IMR-90 (cell line): Measurements from ENCODE around the gene SEC24B. TPM values are rescaled to one million over a fixed set of nuclear protein-coding genes. Genes with fewer than 3 reads are reported as not detected.

Source experiments
- ATAC-seq: fragments of 200-7000 bp; cut with Tn5 transposase; 2 replicates; pipeline ENCODE4 v1.9.1; 2020; ENCODE audit warnings: low read depth, mild to moderate bottlenecking, moderate library complexity
- BruUV-seq: library from RNA; stranded (reverse); fragments of 400-500 nt; replicated peaks from 2 replicates; lab custom pipeline; 2021; lab: Mats Ljungman, UMichigan
- CTCF ChIA-PET: fragments of 300-600 bp; formaldehyde crosslinking; extraction: SDS; loops from one replicate; lab custom pipeline; 2021; ENCODE audit warnings: antibody characterized with exemption; lab: Yijun Ruan, JAX
- POLR2A ChIA-PET: fragments of 300-600 bp; sonication (Branson Sonifier 250); formaldehyde crosslinking; loops from one replicate; lab custom pipeline; 2022; ENCODE audit warnings: antibody characterized with exemption; ENCODE audit not compliant: unreplicated experiment; lab: Charles Lee
- DNase-seq: peaks from one replicate; pipeline ENCODE4 v3.0.0; 2013
- H2AFZ ChIP-seq: replicated peaks from 2 replicates; pipeline ENCODE3; 2013; ENCODE audit warnings: low read length, mild to moderate bottlenecking; ENCODE audit not compliant: poor library complexity
- H2AK5ac ChIP-seq: 2 replicates; pipeline ENCODE4 v1.6.1; 2013; ENCODE audit warnings: low read depth, low read length, inconsistent platforms
- H2AK9ac ChIP-seq: replicated peaks from 2 replicates; pipeline ENCODE3; 2013; ENCODE audit warnings: mild to moderate bottlenecking, low read depth, low read length, moderate library complexity; ENCODE audit not compliant: poor library complexity
- H2BK120ac ChIP-seq: 2 replicates; pipeline ENCODE4 v1.6.1; 2013; ENCODE audit warnings: low read depth, low read length, inconsistent platforms
- H2BK15ac ChIP-seq: 3 replicates; pipeline ENCODE4 v1.6.1; 2013; ENCODE audit warnings: low read depth, low read length, inconsistent platforms
- H2BK20ac ChIP-seq: 2 replicates; pipeline ENCODE4 v1.6.1; 2013; ENCODE audit warnings: low read depth, mild to moderate bottlenecking, inconsistent platforms, low read length, moderate library complexity
- H2BK5ac ChIP-seq: 2 replicates; pipeline ENCODE4 v1.6.1; 2013; ENCODE audit warnings: mild to moderate bottlenecking, low read depth, low read length, inconsistent platforms; ENCODE audit not compliant: poor library complexity, severe bottlenecking
- H3K14ac ChIP-seq: replicated peaks from 2 replicates; pipeline ENCODE4 v1.6.1; 2013; ENCODE audit warnings: low read depth, low read length, inconsistent platforms
- H3K18ac ChIP-seq: 2 replicates; pipeline ENCODE4 v1.6.1; 2013; ENCODE audit warnings: low read depth, low read length, control low read depth
- H3K23ac ChIP-seq: 2 replicates; pipeline ENCODE4 v1.6.1; 2013; ENCODE audit warnings: low read depth, low read length, inconsistent platforms
- H3K27ac ChIP-seq: 2 replicates; pipeline ENCODE4 v1.5.1; 2013; ENCODE audit warnings: mild to moderate bottlenecking, control low read depth, low read length; ENCODE audit not compliant: insufficient read depth
- H3K27me3 ChIP-seq: 2 replicates; pipeline ENCODE4 v1.6.1; 2013; ENCODE audit warnings: low read length; ENCODE audit not compliant: control insufficient read depth, insufficient read depth
- H3K36me3 ChIP-seq: 2 replicates; pipeline ENCODE4 v1.6.1; 2013; ENCODE audit warnings: low read length, mixed read lengths; ENCODE audit not compliant: control insufficient read depth, insufficient read depth
- H3K4ac ChIP-seq: 2 replicates; pipeline ENCODE4 v1.6.1; 2013; ENCODE audit warnings: low read depth, low read length, inconsistent platforms
- H3K4me1 ChIP-seq: 2 replicates; pipeline ENCODE4 v1.6.1; 2013; ENCODE audit warnings: low read length, mixed read lengths; ENCODE audit not compliant: control insufficient read depth, insufficient read depth
- H3K4me2 ChIP-seq: 2 replicates; pipeline ENCODE4 v1.6.1; 2013; ENCODE audit warnings: low read depth, mild to moderate bottlenecking, control low read depth, low read length, moderate library complexity
- H3K4me3 ChIP-seq: 2 replicates; pipeline ENCODE4 v1.5.1; 2013; ENCODE audit warnings: low read depth, mild to moderate bottlenecking, control low read depth, low read length, moderate library complexity; ENCODE audit not compliant: insufficient read depth
- H3K56ac ChIP-seq: 2 replicates; pipeline ENCODE4 v1.6.1; 2013; ENCODE audit warnings: low read length, inconsistent platforms; ENCODE audit not compliant: insufficient read depth; ENCODE audit errors: extremely low read depth
- H3K79me1 ChIP-seq, 2 experiments: 2 replicates each; pipeline ENCODE4 v1.6.1; 2013; ENCODE audit warnings: low read length in 2 of 2, inconsistent platforms in 1 of 2, low read depth in 1 of 2
- H3K9ac ChIP-seq: 2 replicates; pipeline ENCODE4 v1.6.1; 2013; ENCODE audit warnings: low read depth, low read length, control low read depth
- H3K9me1 ChIP-seq: 2 replicates; pipeline ENCODE4 v1.6.1; 2013; ENCODE audit warnings: low read length, inconsistent platforms; ENCODE audit not compliant: insufficient read depth
- H3K9me3 ChIP-seq: 2 replicates; pipeline ENCODE4 v1.6.1; 2013; ENCODE audit warnings: low read length; ENCODE audit not compliant: control insufficient read depth, insufficient read depth
- H4K20me1 ChIP-seq: 2 replicates; pipeline ENCODE4 v1.6.1; 2013; ENCODE audit warnings: low read length, inconsistent platforms; ENCODE audit not compliant: insufficient read depth
- H4K5ac ChIP-seq: 2 replicates; pipeline ENCODE4 v1.6.1; 2013; ENCODE audit warnings: mild to moderate bottlenecking, low read depth, low read length, control low read depth
- H4K8ac ChIP-seq, 2 experiments: 2 replicates each; pipeline ENCODE4 v1.6.1; 2013; ENCODE audit warnings: low read depth in 2 of 2, low read length in 2 of 2, control low read depth in 1 of 2, inconsistent platforms in 1 of 2
- H4K91ac ChIP-seq: 2 replicates; pipeline ENCODE4 v1.6.1; 2013; ENCODE audit warnings: low read depth, low read length, inconsistent platforms; ENCODE audit not compliant: insufficient read depth
- FOS ChIP-seq: fragments of 150-350 bp; IDR thresholded peaks from 2 replicates; pipeline ENCODE4 v1.6.1; 2016; ENCODE audit warnings: low read depth, low read length
- MAFK ChIP-seq: IDR thresholded peaks from 2 replicates; pipeline ENCODE4 v1.6.1; 2012; ENCODE audit warnings: low read depth, low read length, improper control_type of control experiment
- MAZ ChIP-seq: IDR thresholded peaks from 2 replicates; pipeline ENCODE4 v1.6.1; 2012; ENCODE audit warnings: low read depth, mild to moderate bottlenecking, low read length, improper control_type of control experiment, moderate library complexity, borderline replicate concordance
- RAD21 ChIP-seq: IDR thresholded peaks from 2 replicates; pipeline ENCODE4 v1.6.1; 2012; ENCODE audit warnings: low read length, improper control_type of control experiment
- RCOR1 ChIP-seq: IDR thresholded peaks from 2 replicates; pipeline ENCODE4 v1.6.1; 2012; ENCODE audit warnings: mild to moderate bottlenecking, low read length, improper control_type of control experiment; ENCODE audit not compliant: insufficient replicate concordance
- RFX5 ChIP-seq: IDR thresholded peaks from 2 replicates; pipeline ENCODE4 v1.8.0; 2012; ENCODE audit warnings: low read depth, mild to moderate bottlenecking, low read length, moderate library complexity
- WGBS, 2 experiments: methylation state at CpG; one replicate each; pipeline versions ENCODE4 v1.1.5 to v1.1.7; 2013; ENCODE audit warnings: missing lambda C conversion rate in 2 of 2; ENCODE audit not compliant: insufficient read length in 1 of 2; ENCODE audit errors: extremely low coverage in 2 of 2; 5-methylcytosine and 5-hydroxymethylcytosine counted together
- dilution Hi-C: fragments of 300-500 bp; cut with HindIII; formaldehyde crosslinking; loops from one replicate; pipeline ENCODE4 v1.14.3; 2018; ENCODE audit warnings: low sequenced_read_pairs; ENCODE audit not compliant: unreplicated experiment
- in situ Hi-C: fragments of 300-500 bp; cut with MboI; formaldehyde crosslinking; loops from 3 replicates; pipeline ENCODE4 v1.14.3; 2019; ENCODE audit warnings: low sequenced_read_pairs, inconsistent platforms, mixed read lengths
- intact Hi-C: fragments of 100-400 bp; cut with micrococcal nuclease; formaldehyde crosslinking; loops from 2 replicates; pipeline ENCODE4 v1.10.0; 2022
- polyA plus RNA-seq, 3 experiments: library from polyadenylated mRNA; depleted of rRNA; stranded (reverse); fragments of >200 nt; gene quantifications; 2 replicates each; pipeline ENCODE4 v1.2.3, GENCODE V29; 2012; ENCODE audit warnings: low replicate concordance in 1 of 3
- total RNA-seq: library from RNA; depleted of rRNA; stranded (reverse); fragments of >200 nt; gene quantifications from 2 replicates; pipeline ENCODE4 v1.2.3, GENCODE V29; 2012

SEC24B gene
- total and polyA plus RNA-seq, 2 of the 4 experiments (the other 2 are of a cell fraction) = 19.0 to 27.4 TPM

DNA sequence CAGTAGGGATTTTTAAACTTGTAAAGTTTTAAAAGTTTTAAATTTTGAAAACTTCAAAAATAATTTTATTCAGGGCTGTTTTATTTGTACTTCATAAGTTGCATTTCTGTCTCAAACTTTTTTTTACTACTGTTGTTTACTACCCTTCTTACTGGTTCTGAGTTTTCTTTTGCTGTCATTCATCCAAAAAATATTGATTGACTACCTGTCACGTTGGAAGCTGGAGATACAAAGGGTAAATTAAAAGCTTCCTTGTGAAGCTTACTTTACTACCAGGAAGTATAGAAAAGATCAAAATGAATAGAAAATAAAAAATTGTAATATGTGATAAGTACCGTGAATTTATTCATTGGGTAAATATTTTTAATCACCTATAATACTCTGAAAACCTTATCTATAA lies 77.1 kb downstream of the SEC24B start:
- H3K56ac ChIP-seq = no peak overlapping the region
- H4K8ac ChIP-seq = no peak overlapping the region
- H3K36me3 ChIP-seq = peaks cover 29% of the 10 kb centered on the region
- H3K18ac ChIP-seq = no peak overlapping the region
- H3K9me3 ChIP-seq = no peaks in the 10 kb centered on the region
- H3K27ac ChIP-seq = no peak overlapping the region
- dilution Hi-C loops = no loop called here
- ATAC-seq (no peak), DNase-seq (no peak)
- no peak overlapping the region for H2BK20ac ChIP-seq
- H3K14ac ChIP-seq = no peak overlapping the region
- H3K9ac ChIP-seq = no peak overlapping the region
- H3K23ac ChIP-seq = no peak overlapping the region
- no peaks in the 10 kb centered on the region for H3K27me3 ChIP-seq
- WGBS, 2 experiments = no CpG with 5 or more reads among the region's 2 CpGs
- H2BK120ac ChIP-seq = no peak overlapping the region
- CTCF ChIA-PET = no interaction called here
- POLR2A ChIA-PET = no interaction called here
- no peak overlapping the region for H3K4me3 ChIP-seq
- H4K20me1 ChIP-seq = no peaks in the 10 kb centered on the region
- H3K4me1 ChIP-seq = 0 out of 2 replicates have a peak, but pooled peaks cover 2% of the 10 kb centered on the region
- in situ Hi-C loops = no loop called here
- no peak overlapping the region for H4K91ac ChIP-seq
- no TSS peak for BruUV-seq
- H4K5ac ChIP-seq = no peak overlapping the region
- no peak overlapping the region for H2BK5ac ChIP-seq
- no peak overlapping the region for H2BK15ac ChIP-seq
- peaks cover 3 to 5% of the 10 kb centered on the region in 2 experiments; a peak in 3 of 4 replicates for H3K79me1 ChIP-seq
- H3K4me2 ChIP-seq = no peak overlapping the region
- peaks cover 4% of the 10 kb centered on the region; the same call in 1 of the 2 replicates for H3K9me1 ChIP-seq
- TF ChIP-seq MAFK (no peak), MAZ (no peak), RFX5 (no peak), RCOR1 (no peak), RAD21 (no peak), FOS (no peak)
- H3K4ac ChIP-seq = no peak overlapping the region
- intact Hi-C loops = no loop called here
- no peak overlapping the region for H2AK9ac ChIP-seq
- no peak overlapping the region for H2AK5ac ChIP-seq
- no peak overlapping the region for H2AFZ ChIP-seq
